GM12878 (cell line): ENCODE data around the gene PANK1. TPM values are rescaled to one million over a fixed set of nuclear protein-coding genes. Genes with fewer than 3 reads are reported as not detected.

Experiments
- ATAC-seq: fragments of 200-7000 bp; cut with Tn5 transposase; 3 replicates; pipeline ENCODE4 v1.9.1; 2020; ENCODE audit warnings: mild to moderate bottlenecking, moderate library complexity
- BruUV-seq: library from RNA; stranded (reverse); fragments of 400-500 nt; replicated peaks from 2 replicates; lab custom pipeline; 2021; lab: Mats Ljungman, UMichigan
- CTCF ChIA-PET: fragments of 300-600 bp; sonication (Branson Sonifier 250); formaldehyde crosslinking; extraction: SDS; loops from one replicate; lab custom pipeline; 2021; ENCODE audit warnings: inconsistent platforms; lab: Yijun Ruan, JAX
- POLR2A ChIA-PET: fragments of 350-600 bp; formaldehyde crosslinking; extraction: SDS; loops from one replicate; lab custom pipeline; 2021; ENCODE audit warnings: inconsistent platforms; lab: Charles Lee
- RAD21 ChIA-PET: fragments of 300-600 bp; sonication (Branson Sonifier 250); formaldehyde crosslinking; loops from one replicate; lab custom pipeline; 2023; ENCODE audit warnings: antibody characterized with exemption; ENCODE audit not compliant: unreplicated experiment; lab: Charles Lee
- SMC1A ChIA-PET: fragments of 300-600 bp; sonication (Branson Sonifier 250); formaldehyde crosslinking; loops from one replicate; lab custom pipeline; 2023; ENCODE audit not compliant: unreplicated experiment, uncharacterized antibody; lab: Charles Lee
- DNase-seq: peaks from one replicate; pipeline ENCODE4 v3.0.0-alpha.2; 2011; ENCODE audit warnings: low read depth, low spot score
- FAIRE-seq: peaks from 3 replicates; lab custom pipeline; 2011; peaks lifted over from hg19 to GRCh38; lab: Jason Lieb, UNC
- H2AFZ ChIP-seq: 2 replicates; pipeline ENCODE4 v1.6.0; 2011; ENCODE audit warnings: low read depth, low read length, control low read depth; ENCODE audit not compliant: control insufficient read depth
- H3K27ac ChIP-seq: 2 replicates; pipeline ENCODE4 v1.5.1; 2011; ENCODE audit warnings: control low read depth; ENCODE audit not compliant: control insufficient read depth, insufficient read depth
- H3K27me3 ChIP-seq, 2 experiments: replicated peaks in 1 of 2; 2 replicates each; pipeline versions ENCODE4 v1.6.0 to v1.6.1; 2011; ENCODE audit warnings: low read length in 1 of 2; ENCODE audit not compliant: control insufficient read depth in 2 of 2, insufficient read depth in 2 of 2
- H3K36me3 ChIP-seq, 2 experiments: 2 replicates each; pipeline ENCODE4 v1.5.1; 2011; ENCODE audit warnings: low read length in 1 of 2; ENCODE audit not compliant: control insufficient read depth in 2 of 2, insufficient read depth in 2 of 2
- H3K4me1 ChIP-seq: 2 replicates; pipeline ENCODE4 v1.6.1; 2011; ENCODE audit warnings: mild to moderate bottlenecking, low read length, moderate library complexity, mixed read lengths; ENCODE audit not compliant: control insufficient read depth, insufficient read depth
- H3K4me2 ChIP-seq: 2 replicates; pipeline ENCODE4 v1.6.0; 2011; ENCODE audit warnings: control low read depth; ENCODE audit not compliant: control insufficient read depth, insufficient read depth
- H3K4me3 ChIP-seq: fragments of 200-600 bp; sonication (generic); 2 replicates; pipeline ENCODE4 v1.5.1; 2016
- H3K79me2 ChIP-seq: 2 replicates; pipeline ENCODE4 v1.6.0; 2011; ENCODE audit warnings: low read length; ENCODE audit not compliant: control insufficient read depth, insufficient read depth
- H3K9ac ChIP-seq: 2 replicates; pipeline ENCODE4 v1.8.0; 2011; ENCODE audit warnings: low read length, control low read depth, mixed read lengths; ENCODE audit not compliant: control insufficient read depth, insufficient read depth
- H3K9me3 ChIP-seq: replicated peaks from 3 replicates; pipeline ENCODE4 v1.5.1; 2011; ENCODE audit warnings: mild to moderate bottlenecking, low read length; ENCODE audit not compliant: control insufficient read depth, insufficient read depth
- H4K20me1 ChIP-seq: 2 replicates; pipeline ENCODE4 v1.6.0; 2011; ENCODE audit not compliant: control insufficient read depth, insufficient read depth
- CEBPB ChIP-seq, 2 experiments: fragments of 150-350 bp in 1 of 2; IDR thresholded peaks; 2 replicates each; pipeline ENCODE4 v1.6.1; 2012 to 2014; ENCODE audit warnings: low read depth in 2 of 2, low read length in 2 of 2, borderline replicate concordance in 1 of 2, inconsistent platforms in 1 of 2
- CREM ChIP-seq: IDR thresholded peaks from 2 replicates; pipeline ENCODE4 v1.6.1; 2014; ENCODE audit warnings: antibody characterized with exemption, low read depth
- EED ChIP-seq: sonication (generic); IDR thresholded peaks from 2 replicates; pipeline ENCODE4 v1.6.1; 2016; ENCODE audit warnings: antibody characterized with exemption, low read depth
- NFYB ChIP-seq: IDR thresholded peaks from 2 replicates; pipeline ENCODE4 v1.6.1; 2011; ENCODE audit warnings: low read depth, mild to moderate bottlenecking, low read length, improper control_type of control experiment, moderate library complexity; ENCODE audit not compliant: insufficient read depth
- SPI1 ChIP-seq: IDR thresholded peaks from 2 replicates; pipeline ENCODE4 v1.6.1; 2011; ENCODE audit warnings: low read depth, mild to moderate bottlenecking, low read length, moderate library complexity, borderline replicate concordance; ENCODE audit not compliant: insufficient read depth
- WGBS: methylation state at CpG from one replicate; pipeline ENCODE4 v1.1.6; 2016; ENCODE audit warnings: low lambda C conversion rate; ENCODE audit not compliant: insufficient replicate concordance, insufficient coverage; ENCODE audit errors: missing lambda C conversion rate; 5-methylcytosine and 5-hydroxymethylcytosine counted together
- in situ Hi-C: fragments of 300-500 bp; cut with MboI; formaldehyde crosslinking; loops from 9 replicates; pipeline ENCODE4 v1.14.3; 2018; ENCODE audit warnings: mixed read lengths
- intact Hi-C: fragments of 100-400 bp; cut with micrococcal nuclease; formaldehyde crosslinking; loops from one replicate; pipeline ENCODE4 v1.14.2; 2022; ENCODE audit not compliant: unreplicated experiment
- polyA plus RNA-seq, 11 experiments: library from polyadenylated mRNA; depleted of rRNA in 4 of 11; unstranded in 6 of 11; stranded (reverse) in 5 of 11; fragments of >200 nt; fragmentation: Nextera tagmentation in 4 of 11; fragmentation: Illumina TruSeq in 1 of 11; extraction: Ambion mirVana in 4 of 11; extraction: Trizol in 1 of 11; gene quantifications; 1 replicate in 1 of 11; 2 replicates in 10 of 11; pipeline versions ENCODE4 v1.2.1 to v1.2.3, GENCODE V29; 2011 to 2016; ENCODE audit warnings: inconsistent platforms in 2 of 11, missing spikeins in 2 of 11, low read depth in 1 of 11
- total RNA-seq, 4 experiments: library from RNA; depleted of rRNA in 3 of 4; stranded (reverse); fragments of >200 nt in 3 of 4; fragmentation: Illumina TruSeq in 1 of 4; extraction: Trizol in 1 of 4; gene quantifications; 2 replicates each; pipeline versions ENCODE4 v1.2.1 to v1.2.3, GENCODE V29; 2013 to 2021

Gene PANK1
- total and polyA plus RNA-seq, 10 of the 15 experiments (the other 5 are each of a cell fraction or from before 2014, with no cell fraction given) = 1.9 to 10.6 (median 5.8) TPM

DNA sequence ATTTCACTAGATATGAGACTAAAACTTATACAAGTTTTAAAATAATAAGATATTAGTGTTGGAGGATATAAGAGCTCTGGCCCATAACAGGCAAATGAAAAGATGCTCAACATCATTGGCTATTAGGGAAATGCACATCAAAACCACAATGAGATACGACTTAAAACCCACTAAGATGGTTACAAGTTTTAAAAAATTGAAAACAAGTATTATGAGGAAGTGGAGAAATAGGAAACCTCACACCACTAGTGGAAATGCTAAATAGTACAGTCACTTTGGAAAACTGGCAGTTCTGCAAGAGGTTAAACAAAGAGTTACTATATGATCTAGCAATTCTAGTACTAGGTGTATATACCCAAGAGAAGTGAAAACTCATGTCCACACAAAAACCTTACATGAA lies 17.2 kb downstream of the PANK1 start:
- no peak for FAIRE-seq
- ChIA-PET RAD21 (no interaction called here), POLR2A (no interaction called here), CTCF (interaction anchor here (0.8 kb wide), 1 partner anchor 14 kb away, joined by 3 read pairs; no protein-coding TSS in a partner anchor), SMC1A (interaction anchor here (1.4 kb wide), 1 partner anchor 9 kb away, joined by 4 read pairs; no protein-coding TSS in a partner anchor)
- no peaks in the 10 kb centered on the region for H3K4me1 ChIP-seq
- intact Hi-C loops (no loop called here), in situ Hi-C loops (no loop called here)
- no peaks in the 10 kb centered on the region for H3K27me3 ChIP-seq
- H4K20me1 ChIP-seq = no peaks in the 10 kb centered on the region
- H3K36me3 ChIP-seq = 0 out of 4 replicates have a peak, but pooled peaks cover 0 to 2% of the 10 kb centered on the region in 2 experiments
- H3K9ac ChIP-seq = no peak overlapping the region
- 0% methylated on average over 1 of the region's 1 CpG for WGBS
- DNase-seq = no peak
- no peak overlapping the region for H3K4me3 ChIP-seq
- BruUV-seq = no TSS peak
- H3K27ac ChIP-seq = no peak overlapping the region
- H3K79me2 ChIP-seq = no peaks in the 10 kb centered on the region
- no peak overlapping the region for H3K4me2 ChIP-seq
- peak; percentile 29; the same call in 1 of the 3 replicates for ATAC-seq
- H2AFZ ChIP-seq = no peak overlapping the region
- TF ChIP-seq EED = no peak
- TF ChIP-seq CEBPB (IDR thresholded peaks at IDR 0.05; ENCODE audit: borderline replicate concordance in 1 of 2, low read depth in 2 of 2, low read length in 2 of 2) = no peak
- TF ChIP-seq SPI1 = peak; percentile 36; the same call in 1 of the 2 replicates
- no peak for TF ChIP-seq CREM
- TF ChIP-seq NFYB = no peak
- no peaks in the 10 kb centered on the region for H3K9me3 ChIP-seq
